ENCODE measurements around the gene PURA. TPM values are rescaled to one million over a fixed set of nuclear protein-coding genes. Genes with fewer than 3 reads are reported as not detected.

Gene PURA
- total and polyA plus RNA-seq, 2 of the 4 experiments (the other 2 are of a cell fraction) = 3.8 to 5.6 TPM

GRCh38 chr5:140151144-140152021 is 37.5 kb downstream of the PURA start (continued):
- TF ChIP-seq RCOR1 (IDR thresholded peaks at IDR 0.05; ENCODE audit: insufficient replicate concordance, low read length) = no peak

DNA sequence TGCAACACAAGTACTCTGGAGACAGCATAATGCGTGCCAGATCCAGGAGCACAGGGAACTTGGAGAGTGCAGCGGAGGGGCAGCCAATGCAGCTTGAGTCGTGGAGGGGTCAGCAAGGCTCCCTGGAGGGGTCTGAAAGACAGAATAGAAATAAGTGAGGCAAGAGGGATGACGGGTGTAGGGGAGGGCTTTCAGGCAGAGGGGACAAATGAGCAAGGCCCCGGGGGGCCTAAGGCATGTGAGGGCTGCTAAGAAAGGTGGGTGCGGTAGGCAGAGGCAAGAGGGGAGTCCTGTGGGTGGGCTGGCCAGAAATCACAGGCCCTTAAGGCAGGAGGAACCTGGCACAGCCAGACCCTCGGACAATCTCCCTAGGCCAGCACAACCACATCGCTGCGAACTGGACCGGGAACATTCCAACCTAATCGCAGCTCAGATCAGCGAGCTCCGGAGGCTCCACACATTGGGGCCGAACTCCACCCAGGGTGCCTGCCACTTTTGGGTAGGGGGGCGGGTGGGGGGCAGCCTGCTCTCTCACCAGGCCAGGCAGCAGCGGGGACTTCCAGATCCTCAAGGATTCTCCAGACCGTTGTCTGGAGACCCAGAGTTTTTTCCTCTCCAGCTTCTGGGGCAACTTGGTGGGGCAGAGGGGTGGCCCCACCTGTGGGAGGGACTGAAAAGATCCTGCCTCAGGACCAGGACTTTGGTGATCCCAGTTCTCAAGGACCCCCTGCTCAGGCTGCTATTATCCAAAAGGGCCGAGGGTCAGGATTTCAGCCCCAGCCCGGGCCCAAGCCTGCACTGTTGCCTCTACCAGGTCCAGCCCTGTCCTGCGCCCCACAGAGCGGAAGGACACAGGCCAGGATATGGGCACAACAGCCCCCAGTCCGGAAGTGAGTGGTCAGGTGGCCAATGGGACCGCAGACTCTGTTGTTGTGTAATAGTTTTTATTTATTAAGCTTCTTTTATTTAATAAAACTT is 38.4 kb downstream of the PURA start:
- no peaks in the 10 kb centered on the region for H3K4me1 ChIP-seq (ENCODE audit: control insufficient read depth, insufficient read depth, low read length)
- dilution Hi-C loops (cut with HindIII; ENCODE audit: low sequenced_read_pairs, unreplicated experiment) = no loop called here
- H3K18ac ChIP-seq (ENCODE audit: low read depth, low read length) = no peak overlapping the region
- H3K4me3 ChIP-seq (ENCODE audit: insufficient read depth, low read depth, low read length) = no peak overlapping the region
- H4K20me1 ChIP-seq (ENCODE audit: insufficient read depth, low read length) = peaks cover 7% of the 10 kb centered on the region
- H3K27ac ChIP-seq (ENCODE audit: insufficient read depth, low read length) = no peak overlapping the region
- no peak overlapping the region for H4K91ac ChIP-seq (ENCODE audit: insufficient read depth, low read depth, low read length)
- no peak overlapping the region for H2BK5ac ChIP-seq (ENCODE audit: low read depth, low read length, poor library complexity, severe bottlenecking)
- no peak overlapping the region for H2AFZ ChIP-seq (replicated peaks; ENCODE audit: low read length, poor library complexity)
- DNase-seq = no peak
- 70% methylated on average over 6 of the region's 23 CpGs; no CpG with 5 or more reads in 1 of the 2 experiments for WGBS, 2 experiments (ENCODE audit: extremely low coverage in 2 of 2, insufficient read length in 1 of 2)
- H3K23ac ChIP-seq (ENCODE audit: low read depth, low read length) = no peak overlapping the region
- H3K79me1 ChIP-seq (ENCODE audit: low read depth in 1 of 2, low read length in 2 of 2) = peaks cover 3 to 8% of the 10 kb centered on the region in 2 experiments; a peak in 3 of 4 replicates
- H3K4ac ChIP-seq (ENCODE audit: low read depth, low read length) = no peak overlapping the region
- H3K9me3 ChIP-seq (ENCODE audit: control insufficient read depth, insufficient read depth, low read length) = no peaks in the 10 kb centered on the region
- no peak overlapping the region for H3K14ac ChIP-seq (replicated peaks; ENCODE audit: low read depth, low read length)
- H2BK20ac ChIP-seq (ENCODE audit: low read depth, low read length) = no peak overlapping the region
- intact Hi-C loops (cut with micrococcal nuclease) = no loop called here
- no TSS peak for BruUV-seq (replicated peaks)
- 0 out of 2 replicates have a peak, but pooled peaks cover 3% of the 10 kb centered on the region for H3K9me1 ChIP-seq (ENCODE audit: insufficient read depth, low read length)
- H4K8ac ChIP-seq (ENCODE audit: low read depth in 2 of 2, low read length in 2 of 2) = no peak overlapping the region
- no peak overlapping the region for H2AK5ac ChIP-seq (ENCODE audit: low read depth, low read length)
- H3K4me2 ChIP-seq (ENCODE audit: low read depth, low read length) = no peak overlapping the region
- no peak overlapping the region for H3K9ac ChIP-seq (ENCODE audit: low read depth, low read length)
- H3K56ac ChIP-seq (ENCODE audit: extremely low read depth, insufficient read depth, low read length) = no peak overlapping the region
- H4K5ac ChIP-seq (ENCODE audit: low read depth, low read length) = no peak overlapping the region
- H2AK9ac ChIP-seq (replicated peaks; ENCODE audit: low read depth, low read length, poor library complexity) = no peak overlapping the region
- TF ChIP-seq RFX5 (IDR thresholded peaks at IDR 0.05; ENCODE audit: low read depth, low read length) = no peak
- no peak overlapping the region for H2BK120ac ChIP-seq (ENCODE audit: low read depth, low read length)
- POLR2A ChIA-PET (ENCODE audit: unreplicated experiment) = no interaction called here
- in situ Hi-C loops (cut with MboI; ENCODE audit: low sequenced_read_pairs) = no loop called here
- no peak for ATAC-seq (ENCODE audit: low read depth)
- CTCF ChIA-PET = no interaction called here
- H3K27me3 ChIP-seq (ENCODE audit: control insufficient read depth, insufficient read depth, low read length) = no peaks in the 10 kb centered on the region; the same call in 1 of the 2 replicates
- no peak overlapping the region for H2BK15ac ChIP-seq (ENCODE audit: low read depth, low read length)
- H3K36me3 ChIP-seq (ENCODE audit: control insufficient read depth, insufficient read depth, low read length) = no peaks in the 10 kb centered on the region
